GM13977 (cell line): Measurements from ENCODE around the gene OR4L1.

Source experiments
- DNase-seq: peaks from one replicate; pipeline ENCODE4 v3.0.0; 2012; ENCODE audit warnings: low spot score
- in situ Hi-C: fragments of 300-500 bp; cut with MboI; formaldehyde crosslinking; loops from one replicate; pipeline ENCODE4 v1.12.0; 2022; ENCODE audit warnings: low sequenced_read_pairs, low pct_unique_long_range_greater_than_20kb, mixed read lengths, inconsistent platforms; ENCODE audit not compliant: unreplicated experiment
- TF ChIP-seq, protein P1 (sequence below): IDR thresholded peaks from 2 replicates; pipeline ENCODE4 v1.5.1; 2012; ENCODE audit warnings: mild to moderate bottlenecking, control low read depth; ENCODE audit not compliant: insufficient read depth; ENCODE audit errors: extremely low read depth, missing control alignments

Gene OR4L1

DNA sequence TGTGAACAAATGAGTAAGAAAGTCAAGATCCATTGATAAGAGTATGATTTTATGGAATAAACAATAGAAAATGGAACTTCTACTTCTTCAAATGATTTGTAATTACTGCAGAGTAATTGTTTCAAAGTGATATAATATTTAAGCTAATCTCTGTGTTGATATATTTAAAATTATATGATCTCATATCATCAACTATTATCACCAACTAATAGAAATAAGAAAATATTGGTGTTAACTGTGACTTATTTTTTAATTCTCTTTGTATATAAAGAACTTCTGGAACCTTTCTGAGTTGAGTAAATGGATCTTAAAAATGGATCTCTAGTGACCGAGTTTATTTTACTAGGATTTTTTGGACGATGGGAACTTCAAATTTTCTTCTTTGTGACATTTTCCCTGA lies at the start of gene OR4L1:
Gene OR4L1 (plus strand): TSS at position 301 of the 400 bp plus-strand sequence. CDS start 0 bp downstream, at position 301.
- no peak for DNase-seq
- TF ChIP-seq, protein P1, sequence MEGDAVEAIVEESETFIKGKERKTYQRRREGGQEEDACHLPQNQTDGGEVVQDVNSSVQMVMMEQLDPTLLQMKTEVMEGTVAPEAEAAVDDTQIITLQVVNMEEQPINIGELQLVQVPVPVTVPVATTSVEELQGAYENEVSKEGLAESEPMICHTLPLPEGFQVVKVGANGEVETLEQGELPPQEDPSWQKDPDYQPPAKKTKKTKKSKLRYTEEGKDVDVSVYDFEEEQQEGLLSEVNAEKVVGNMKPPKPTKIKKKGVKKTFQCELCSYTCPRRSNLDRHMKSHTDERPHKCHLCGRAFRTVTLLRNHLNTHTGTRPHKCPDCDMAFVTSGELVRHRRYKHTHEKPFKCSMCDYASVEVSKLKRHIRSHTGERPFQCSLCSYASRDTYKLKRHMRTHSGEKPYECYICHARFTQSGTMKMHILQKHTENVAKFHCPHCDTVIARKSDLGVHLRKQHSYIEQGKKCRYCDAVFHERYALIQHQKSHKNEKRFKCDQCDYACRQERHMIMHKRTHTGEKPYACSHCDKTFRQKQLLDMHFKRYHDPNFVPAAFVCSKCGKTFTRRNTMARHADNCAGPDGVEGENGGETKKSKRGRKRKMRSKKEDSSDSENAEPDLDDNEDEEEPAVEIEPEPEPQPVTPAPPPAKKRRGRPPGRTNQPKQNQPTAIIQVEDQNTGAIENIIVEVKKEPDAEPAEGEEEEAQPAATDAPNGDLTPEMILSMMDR, result no peak
- in situ Hi-C loops, result no loop called here

GRCh38 chr14:20019257-20019865 lies 40.5 kb upstream of the OR4L1 start, which contains the start of gene OR4K14:
Gene OR4K14, minus strand, starts transcription at chr14:20019307. Its CDS starts 4,114 bp downstream, at chr14:20015193.
- TF ChIP-seq, protein P1, result no peak
- DNase-seq, result no peak
- in situ Hi-C loops, result no loop called here

DNA sequence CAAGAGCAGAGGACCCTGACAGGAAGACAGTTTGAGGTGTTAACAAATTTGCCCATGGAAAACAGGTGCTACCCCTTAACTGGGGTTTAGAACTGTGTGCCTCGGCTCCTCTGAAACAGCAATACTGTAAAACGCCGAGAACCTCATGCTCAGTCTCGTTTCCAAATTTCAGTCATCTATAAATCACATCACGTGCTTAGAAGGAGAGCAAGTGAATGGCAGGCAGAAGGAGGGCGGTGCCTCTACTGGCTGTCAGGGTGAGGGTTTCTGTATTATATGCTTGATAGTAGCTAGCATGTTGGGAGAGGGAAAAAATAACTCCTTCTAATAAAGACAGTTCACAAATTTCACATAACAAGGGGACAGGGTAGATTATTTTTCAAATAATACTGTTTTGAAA lies 28.8 kb upstream of the OR4L1 start:
- DNase-seq, result no peak
- TF ChIP-seq, protein P1, result no peak
- in situ Hi-C loops, result no loop called here

DNA sequence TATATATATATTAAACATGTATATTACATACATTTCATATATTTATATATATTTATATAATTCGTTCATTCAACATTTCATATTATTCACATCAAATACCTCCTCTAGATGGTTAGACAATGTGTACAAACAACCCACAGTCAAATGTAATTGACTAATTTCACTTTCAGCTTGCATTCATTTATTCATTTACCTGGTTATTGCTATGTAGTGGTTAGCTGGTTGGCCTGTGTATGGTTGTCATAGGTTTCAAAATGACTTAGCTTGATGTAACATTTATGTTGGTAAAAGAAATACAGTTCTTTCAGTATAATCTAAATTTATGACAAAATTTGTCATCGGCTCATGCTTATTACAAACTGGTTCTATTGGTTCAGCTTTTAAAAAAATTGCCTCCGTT lies 24.4 kb upstream of the OR4L1 start:
- DNase-seq, result no peak
- in situ Hi-C loops, result no loop called here

GRCh38 chr14:20035938-20036337 lies 23.9 kb upstream of the OR4L1 start, which contains the start of gene OR4K13:
Gene OR4K13, minus strand, starts transcription at chr14:20036038. Its CDS starts 1,280 bp downstream, at chr14:20034758.
- DNase-seq, result no peak

More for the DNA sequence above, 24.4 kb upstream of the OR4L1 start:
- TF ChIP-seq, protein P1, result no peak

GRCh38 chr14:20044243-20044642 lies 15.6 kb upstream of the OR4L1 start:
- TF ChIP-seq, protein P1, result no peak
- no peak for DNase-seq
- in situ Hi-C loops, result no loop called here

More at GRCh38 chr14:20035938-20036337, 23.9 kb upstream of the OR4L1 start, which contains the start of gene OR4K13:
- TF ChIP-seq, protein P1, result no peak
- in situ Hi-C loops, result no loop called here

DNA sequence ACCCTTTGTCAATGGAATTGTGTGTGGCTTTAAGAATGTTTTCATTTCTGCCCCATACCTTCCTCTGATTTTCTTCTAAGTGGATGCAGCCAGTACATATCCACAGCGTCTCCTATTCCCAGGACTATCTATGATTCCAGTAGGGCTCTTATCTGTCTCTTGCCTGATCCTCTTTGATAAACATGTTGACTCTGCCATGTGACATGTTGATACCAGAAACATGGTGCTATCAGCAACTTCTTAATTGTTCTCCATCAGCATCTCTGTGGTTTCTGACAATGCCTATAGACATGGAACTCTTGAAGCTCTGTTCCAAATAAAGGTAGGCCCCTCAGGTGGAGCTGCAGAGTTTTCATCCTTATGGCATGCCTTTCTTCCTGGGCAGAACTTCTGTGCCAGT lies 11.6 kb upstream of the OR4L1 start:
- DNase-seq, result no peak
- in situ Hi-C loops, result no loop called here
- TF ChIP-seq, protein P1, result no peak
